HG03039 (cell line): ENCODE measurements around the gene TENT4B.
"Not testable (repeated sequence)": the region's sequence is repeated elsewhere in the genome, so short reads cannot be mapped to it uniquely, and the experiment has no call there.

Experiments
- ATAC-seq: cut with Tn5 transposase; IDR thresholded peaks from one replicate; pipeline ENCODE4 v1.9.1; 2021; ENCODE audit warnings: mild to moderate bottlenecking, moderate library complexity; ENCODE audit not compliant: unreplicated experiment

Gene TENT4B

GRCh38 chr16:50153596-50154419 lies 702 bp downstream of the TENT4B start:
- ATAC-seq, result peak; percentile 2

- ATAC-seq, result no peak
Measured at GRCh38 chr16:50154420-50154950, 1.4 kb downstream of the TENT4B start.

- no peak for ATAC-seq
Measured at GRCh38 chr16:50155925-50156324, 2.8 kb downstream of the TENT4B start.

- no peak for ATAC-seq
Measured at GRCh38 chr16:50156590-50156989, 3.5 kb downstream of the TENT4B start.

- ATAC-seq, result no peak
Measured at GRCh38 chr16:50160495-50161164, 7.5 kb downstream of the TENT4B start.

- ATAC-seq, result no peak
Measured at GRCh38 chr16:50161950-50162349, 8.8 kb downstream of the TENT4B start.

- no peak for ATAC-seq
Measured at GRCh38 chr16:50165473-50165872, 12.4 kb downstream of the TENT4B start.

- no peak for ATAC-seq
Measured at GRCh38 chr16:50166511-50167500, 13.7 kb downstream of the TENT4B start.

- ATAC-seq, result no peak
Measured at GRCh38 chr16:50167556-50167955, 14.4 kb downstream of the TENT4B start.

GRCh38 chr16:50169555-50170096 lies 16.5 kb downstream of the TENT4B start:
- no peak for ATAC-seq

- not testable (repeated sequence) for ATAC-seq
Measured at GRCh38 chr16:50171773-50172172, 18.7 kb downstream of the TENT4B start.

- no peak for ATAC-seq
Measured at GRCh38 chr16:50172195-50172922, 19.3 kb downstream of the TENT4B start.

- no peak for ATAC-seq
Measured at GRCh38 chr16:50173316-50173715, 20.2 kb downstream of the TENT4B start.

- ATAC-seq, result no peak
Measured at GRCh38 chr16:50178491-50178941, 25.4 kb downstream of the TENT4B start.

GRCh38 chr16:50182441-50182840 lies 29.3 kb downstream of the TENT4B start:
- no peak for ATAC-seq

- no peak for ATAC-seq
Measured at GRCh38 chr16:50183316-50183715, 30.2 kb downstream of the TENT4B start.

GRCh38 chr16:50185005-50185505 lies 31.9 kb downstream of the TENT4B start:
- ATAC-seq, result no peak

- no peak for ATAC-seq
Measured at GRCh38 chr16:50188619-50189136, 35.6 kb downstream of the TENT4B start.

GRCh38 chr16:50190292-50190691 lies 37.2 kb downstream of the TENT4B start:
- no peak for ATAC-seq
